HUES48 (cell line): Measurements from ENCODE around the gene CYP8B1.

Experiments used
- H3K27ac ChIP-seq: one replicate; pipeline ENCODE4 v1.7.0; 2013; ENCODE audit warnings: low read depth, low read length, inconsistent platforms
- H3K27me3 ChIP-seq: 2 replicates; pipeline ENCODE4 v1.6.1; 2013; ENCODE audit warnings: mild to moderate bottlenecking, low read length; ENCODE audit not compliant: control insufficient read depth, insufficient read depth
- H3K36me3 ChIP-seq: 2 replicates; pipeline ENCODE4 v1.6.1; 2013; ENCODE audit warnings: low read length; ENCODE audit not compliant: control insufficient read depth, insufficient read depth
- H3K4me1 ChIP-seq: 2 replicates; pipeline ENCODE4 v1.6.1; 2013; ENCODE audit warnings: mild to moderate bottlenecking, low read length; ENCODE audit not compliant: control insufficient read depth, insufficient read depth
- H3K4me3 ChIP-seq: 2 replicates; pipeline ENCODE4 v1.5.1; 2013; ENCODE audit warnings: mild to moderate bottlenecking, low read depth, low read length
- H3K9ac ChIP-seq: 2 replicates; pipeline ENCODE4 v1.6.1; 2013; ENCODE audit warnings: mild to moderate bottlenecking, low read depth, low read length, moderate library complexity
- H3K9me3 ChIP-seq: 2 replicates; pipeline ENCODE4 v1.6.1; 2013; ENCODE audit warnings: low read length; ENCODE audit not compliant: control insufficient read depth, insufficient read depth

CYP8B1 gene

DNA sequence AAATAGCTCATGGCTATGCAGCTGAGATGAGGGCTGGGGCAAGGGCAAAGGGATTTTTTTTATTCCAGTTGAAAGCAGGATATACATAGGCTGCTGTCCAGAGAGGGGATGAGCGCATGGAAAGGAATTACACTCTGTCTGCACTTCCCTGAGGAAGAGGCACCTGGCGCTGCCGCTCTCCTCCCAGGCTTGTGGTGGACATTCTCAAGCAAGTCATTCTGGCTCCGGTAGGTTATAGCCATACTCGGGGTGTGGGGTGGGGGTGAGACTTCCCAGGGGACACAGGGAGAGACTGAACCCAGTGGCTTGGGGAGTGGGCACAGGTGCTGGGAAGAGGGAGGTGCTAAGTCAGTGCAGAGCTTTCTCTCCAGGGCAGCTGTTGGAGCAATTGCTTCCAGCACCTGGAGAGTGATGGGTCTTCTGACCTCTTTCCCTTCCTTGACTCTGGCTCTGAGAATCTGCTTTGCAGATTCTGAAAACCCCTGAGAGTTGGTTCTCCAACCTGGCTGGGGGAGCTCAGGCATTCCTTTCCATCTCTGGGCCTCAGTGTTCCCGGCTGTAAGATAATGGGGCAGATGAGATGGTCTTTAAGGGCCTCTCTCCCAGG lies 24.3 kb downstream of the CYP8B1 start:
- no peaks in the 10 kb centered on the region for H3K9me3 ChIP-seq
- no peak overlapping the region for H3K4me3 ChIP-seq
- no peaks in the 10 kb centered on the region for H3K4me1 ChIP-seq
- no peaks in the 10 kb centered on the region for H3K36me3 ChIP-seq
- no peak overlapping the region for H3K27ac ChIP-seq
- no peak overlapping the region for H3K9ac ChIP-seq
- H3K27me3 ChIP-seq, result no peaks in the 10 kb centered on the region

DNA sequence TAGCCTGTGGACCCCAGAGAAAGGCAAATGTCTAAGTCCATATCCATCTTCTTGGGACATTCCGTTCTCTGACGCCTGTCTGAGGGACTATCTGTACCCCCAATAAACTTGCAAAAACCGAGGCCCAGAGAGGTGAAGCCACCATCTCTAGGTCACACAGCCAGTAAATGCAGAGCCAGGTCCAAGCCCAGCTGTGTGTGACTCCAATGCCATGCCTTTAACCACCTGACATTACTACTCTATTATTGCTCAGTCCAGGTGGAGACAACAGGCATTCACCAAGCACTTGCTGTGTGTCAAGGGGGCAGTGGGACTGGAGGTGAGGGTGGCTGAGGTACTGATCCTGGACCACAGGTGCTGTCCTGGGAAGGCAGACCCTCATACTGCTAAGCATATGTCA lies 25.4 kb downstream of the CYP8B1 start:
- Histone ChIP-seq H3K27me3 (no peaks in the 10 kb centered on the region), H3K9me3 (no peaks in the 10 kb centered on the region), H3K27ac (no peak overlapping the region), H3K9ac (no peak overlapping the region), H3K36me3 (no peaks in the 10 kb centered on the region), H3K4me3 (no peak overlapping the region), H3K4me1 (no peaks in the 10 kb centered on the region)

DNA sequence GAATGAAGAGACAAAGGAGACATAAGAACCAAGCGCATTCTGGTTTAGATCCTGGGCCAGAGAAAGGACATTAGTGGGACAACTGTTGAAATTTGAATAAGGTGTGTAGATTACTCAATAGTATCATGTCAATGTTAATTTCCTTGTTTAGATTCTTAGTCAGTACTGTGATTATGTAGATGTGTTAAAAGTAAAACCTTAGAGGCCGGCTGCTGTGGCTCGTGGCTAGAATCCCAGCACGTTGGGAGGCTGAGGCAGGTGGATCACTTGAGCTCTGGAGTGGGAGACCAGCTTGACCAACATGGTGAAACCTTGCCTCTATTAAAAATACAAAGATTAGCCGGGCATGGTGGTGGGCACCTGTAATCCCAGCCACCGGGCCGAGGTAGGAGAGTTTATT lies 26.7 kb downstream of the CYP8B1 start:
- H3K9me3 ChIP-seq, result no peaks in the 10 kb centered on the region
- no peak overlapping the region for H3K27ac ChIP-seq
- peaks cover 5% of the 10 kb centered on the region for H3K4me1 ChIP-seq
- H3K27me3 ChIP-seq, result no peaks in the 10 kb centered on the region
- H3K36me3 ChIP-seq, result no peaks in the 10 kb centered on the region
- no peak overlapping the region for H3K9ac ChIP-seq
- no peak overlapping the region for H3K4me3 ChIP-seq

DNA sequence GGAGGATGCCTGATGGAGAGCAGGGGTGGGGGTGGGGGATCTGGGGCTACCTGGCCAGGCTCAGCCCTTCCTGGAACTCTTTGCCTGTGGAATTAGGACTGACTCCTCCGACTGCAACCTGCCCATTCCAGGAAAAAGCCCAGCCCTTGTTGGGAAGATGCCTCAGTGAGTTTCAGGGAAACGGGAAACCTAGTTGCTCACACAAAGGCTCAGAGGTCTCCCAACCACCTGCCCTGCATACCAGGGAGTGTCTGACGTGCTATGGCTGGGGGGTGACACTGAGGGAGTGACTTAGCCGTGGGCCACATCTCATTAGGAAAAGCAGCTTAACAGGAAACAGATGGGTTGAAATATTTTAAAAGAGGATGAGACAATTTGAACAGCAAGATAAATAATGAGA lies 27.9 kb downstream of the CYP8B1 start:
- Histone ChIP-seq H3K27ac (no peak overlapping the region), H3K9me3 (no peaks in the 10 kb centered on the region), H3K4me1 (peaks cover 6% of the 10 kb centered on the region), H3K27me3 (no peaks in the 10 kb centered on the region), H3K9ac (no peak overlapping the region), H3K36me3 (no peaks in the 10 kb centered on the region), H3K4me3 (no peak overlapping the region)

DNA sequence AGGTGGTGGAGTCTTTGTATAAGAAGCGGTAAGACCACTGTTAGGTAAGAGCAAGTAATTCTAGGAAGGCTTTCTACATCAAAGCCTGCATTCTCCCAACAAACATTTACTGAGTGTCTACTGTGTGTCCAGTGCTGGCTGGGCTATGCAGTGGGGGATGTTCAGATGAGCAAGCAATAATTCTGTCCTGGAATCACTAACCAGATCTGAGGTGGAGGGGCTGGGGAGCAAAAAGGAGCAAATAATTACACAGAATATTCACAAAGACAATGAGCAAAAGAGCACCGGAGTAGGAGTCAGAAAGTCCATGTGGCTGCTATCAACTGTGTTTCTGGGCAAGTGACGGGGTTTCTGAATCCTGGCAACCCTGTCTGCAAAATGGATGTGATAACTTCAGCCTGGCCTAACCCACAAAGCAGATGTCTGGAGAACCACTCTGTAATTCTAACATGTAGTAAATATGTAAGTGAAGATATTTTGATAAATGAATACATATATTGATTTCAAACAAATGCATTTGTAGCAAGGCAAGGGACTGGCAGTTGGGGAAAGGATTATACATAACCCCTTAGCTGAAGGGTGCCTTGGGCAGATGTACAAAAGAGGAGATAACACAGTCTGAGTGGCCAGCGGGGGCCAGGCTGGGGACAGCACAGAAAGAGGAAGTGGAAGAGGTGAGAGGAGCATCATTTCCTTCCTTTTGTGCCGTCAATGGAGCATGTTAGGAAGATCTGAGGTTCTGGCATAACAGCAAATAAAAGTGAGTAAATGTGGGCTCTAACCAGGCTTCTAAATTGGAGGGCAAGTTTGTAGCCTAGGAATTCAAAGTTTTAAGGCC lies 28.8 kb downstream of the CYP8B1 start:
- H3K4me1 ChIP-seq, result peaks cover 6% of the 10 kb centered on the region
- H3K36me3 ChIP-seq, result no peaks in the 10 kb centered on the region
- H3K27ac ChIP-seq, result no peak overlapping the region
- no peak overlapping the region for H3K9ac ChIP-seq
- no peaks in the 10 kb centered on the region for H3K27me3 ChIP-seq
- no peak overlapping the region for H3K4me3 ChIP-seq
- H3K9me3 ChIP-seq, result no peaks in the 10 kb centered on the region

DNA sequence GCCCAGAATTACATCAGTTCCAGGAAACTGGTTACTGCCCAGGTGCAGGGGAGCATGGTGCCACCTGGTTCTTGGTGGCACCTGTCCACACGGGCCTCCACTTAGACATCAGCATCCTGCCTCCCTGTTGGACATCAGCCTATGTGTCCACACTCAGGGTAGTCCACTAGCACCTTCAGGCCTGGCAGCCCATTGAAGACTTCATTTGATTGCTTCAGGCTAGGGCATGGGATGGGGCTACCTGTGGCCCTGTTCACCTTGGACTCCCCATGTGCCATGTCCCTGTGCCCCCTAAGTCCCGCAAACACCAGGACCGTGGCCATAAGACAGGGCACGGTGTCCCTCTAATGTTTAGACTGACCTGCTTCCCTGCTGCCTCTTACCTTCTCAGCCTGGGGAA lies 30.9 kb downstream of the CYP8B1 start:
- H3K27me3 ChIP-seq, result no peaks in the 10 kb centered on the region
- no peaks in the 10 kb centered on the region for H3K9me3 ChIP-seq
- peaks cover 6% of the 10 kb centered on the region for H3K4me1 ChIP-seq
- H3K4me3 ChIP-seq, result no peak overlapping the region
- H3K9ac ChIP-seq, result no peak overlapping the region
- no peak overlapping the region for H3K27ac ChIP-seq
- H3K36me3 ChIP-seq, result no peaks in the 10 kb centered on the region

DNA sequence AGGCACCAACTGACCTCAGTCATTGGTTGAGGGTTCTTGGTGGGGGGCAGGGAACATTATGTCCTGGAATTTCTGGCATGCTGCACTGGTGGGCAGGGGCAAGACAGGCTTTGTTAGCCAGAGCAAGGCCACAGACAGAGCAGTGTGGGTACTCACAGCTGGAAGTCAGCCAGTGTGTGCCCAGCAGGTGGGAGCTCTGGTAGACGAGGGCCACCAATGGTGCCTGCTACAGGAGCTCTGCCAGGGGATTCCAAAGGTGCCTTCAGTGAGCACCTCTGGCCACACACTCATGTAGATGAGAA lies 31.3 kb downstream of the CYP8B1 start:
- Histone ChIP-seq H3K9me3 (no peaks in the 10 kb centered on the region), H3K9ac (no peak overlapping the region), H3K4me1 (peaks cover 6% of the 10 kb centered on the region), H3K27ac (no peak overlapping the region), H3K27me3 (no peaks in the 10 kb centered on the region), H3K36me3 (no peaks in the 10 kb centered on the region), H3K4me3 (no peak overlapping the region)

DNA sequence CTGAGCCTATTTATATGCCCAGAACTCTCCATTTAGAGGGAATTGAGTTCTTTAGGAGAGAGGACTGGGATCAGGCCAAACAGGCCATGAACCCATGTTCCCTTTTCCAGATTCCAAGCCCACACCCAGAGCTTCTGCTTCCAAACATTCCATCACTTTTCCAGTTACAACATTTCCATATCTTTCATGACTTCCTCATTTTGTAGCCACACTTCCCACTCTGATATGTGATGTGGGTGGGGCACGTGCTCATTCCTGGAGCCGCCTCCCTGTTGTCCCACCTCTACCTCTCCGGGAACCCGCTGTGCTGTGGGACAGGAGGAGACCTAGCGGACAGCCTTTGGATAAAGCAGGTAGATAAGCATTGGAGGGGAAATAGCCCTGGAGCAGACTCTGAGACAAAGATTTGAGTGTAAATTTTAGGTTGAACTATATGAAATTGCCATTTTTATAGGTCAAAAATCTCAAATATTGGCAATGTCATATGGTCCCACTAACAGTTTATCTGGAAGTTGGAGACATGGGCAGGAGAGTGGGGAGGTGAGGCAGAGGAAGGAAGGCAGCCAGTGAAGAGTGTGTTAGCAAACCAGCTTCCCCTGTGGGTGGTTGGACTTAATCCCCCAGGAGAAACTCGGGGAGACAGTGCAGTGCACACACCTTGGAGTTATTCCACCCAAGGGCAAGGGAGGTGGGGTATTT lies 31.8 kb downstream of the CYP8B1 start:
- H3K9ac ChIP-seq, result no peak overlapping the region
- H3K27ac ChIP-seq, result no peak overlapping the region

DNA sequence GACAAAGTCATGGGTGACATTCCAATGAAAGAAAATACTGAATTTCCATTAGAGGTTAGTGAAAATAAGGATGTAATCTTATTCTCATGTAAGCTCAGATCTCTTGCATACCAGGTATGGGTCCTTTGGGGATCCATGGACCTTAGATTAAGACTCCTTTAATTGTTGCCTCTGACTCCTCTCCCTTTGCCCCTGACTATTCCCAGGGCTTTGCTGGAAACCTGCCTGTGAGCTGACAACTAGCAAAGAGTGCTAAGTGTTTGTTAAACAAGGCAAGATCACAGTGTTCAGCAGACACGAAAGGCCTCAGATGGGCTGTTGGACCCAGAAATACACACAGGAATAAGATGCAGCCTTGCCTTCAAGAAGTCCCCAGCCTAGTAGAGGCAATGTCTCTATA lies 34.3 kb downstream of the CYP8B1 start:
- H3K9ac ChIP-seq, result no peak overlapping the region
- H3K36me3 ChIP-seq, result no peaks in the 10 kb centered on the region
- H3K27me3 ChIP-seq, result no peaks in the 10 kb centered on the region
- H3K4me1 ChIP-seq, result peaks cover 6% of the 10 kb centered on the region
- no peaks in the 10 kb centered on the region for H3K9me3 ChIP-seq
- no peak overlapping the region for H3K27ac ChIP-seq
- no peak overlapping the region for H3K4me3 ChIP-seq

More for the DNA sequence above, 31.8 kb downstream of the CYP8B1 start:
- Histone ChIP-seq H3K36me3 (no peaks in the 10 kb centered on the region), H3K27me3 (no peaks in the 10 kb centered on the region), H3K9me3 (no peaks in the 10 kb centered on the region), H3K4me3 (no peak overlapping the region), H3K4me1 (peaks cover 6% of the 10 kb centered on the region)

DNA sequence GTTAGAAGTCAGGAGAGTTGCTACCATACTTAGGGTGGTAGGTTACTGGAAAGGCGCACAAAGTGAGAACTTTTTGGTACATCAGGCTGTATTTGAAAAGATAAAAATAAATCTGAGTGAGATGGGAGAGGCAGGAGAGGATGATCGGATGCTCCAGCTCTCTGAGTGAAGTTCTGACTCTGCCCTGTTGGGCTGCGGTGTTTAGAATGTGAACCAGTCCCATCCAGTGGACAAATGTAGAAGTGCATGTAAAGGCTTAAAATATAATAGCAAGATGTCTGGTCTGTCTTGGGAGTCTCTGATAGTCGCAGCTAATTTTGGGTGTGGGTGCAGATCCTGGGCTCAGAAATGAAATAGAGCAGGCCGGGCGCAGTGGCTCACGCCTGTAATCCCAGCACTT lies 36.1 kb downstream of the CYP8B1 start:
- H3K27me3 ChIP-seq, result no peaks in the 10 kb centered on the region
- no peak overlapping the region for H3K9ac ChIP-seq
- peaks cover 6% of the 10 kb centered on the region for H3K4me1 ChIP-seq
- no peak overlapping the region for H3K4me3 ChIP-seq
- no peaks in the 10 kb centered on the region for H3K9me3 ChIP-seq
- H3K27ac ChIP-seq, result no peak overlapping the region
- H3K36me3 ChIP-seq, result no peaks in the 10 kb centered on the region

DNA sequence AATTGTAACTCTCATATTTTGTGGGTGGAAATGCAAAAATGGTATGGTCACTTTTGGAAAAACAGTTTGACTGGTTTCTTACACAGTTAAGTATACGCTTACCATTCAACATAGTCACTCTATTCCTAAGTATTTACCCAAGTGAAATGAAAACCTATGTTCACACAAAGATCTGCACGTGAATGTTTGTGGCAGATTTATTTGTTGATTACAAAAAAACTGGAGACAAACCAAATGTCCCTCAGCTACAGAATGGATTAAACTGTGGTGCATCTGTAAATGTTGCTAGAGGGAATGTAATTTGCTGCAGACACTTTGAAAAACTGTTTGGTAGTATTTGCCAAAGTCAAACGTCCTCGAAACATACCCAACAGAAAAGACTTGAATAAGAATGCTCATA lies 37.1 kb downstream of the CYP8B1 start:
- Histone ChIP-seq H3K27ac (no peak overlapping the region), H3K4me1 (no peaks in the 10 kb centered on the region), H3K36me3 (no peaks in the 10 kb centered on the region), H3K9me3 (no peaks in the 10 kb centered on the region), H3K27me3 (no peaks in the 10 kb centered on the region), H3K9ac (no peak overlapping the region), H3K4me3 (no peak overlapping the region)
